A549 (cell line): ENCODE data around the gene C12orf75. TPM values are rescaled to one million over a fixed set of nuclear protein-coding genes. Genes with fewer than 3 reads are reported as not detected.
"Not testable (repeated sequence)": the region's sequence is repeated elsewhere in the genome, so short reads cannot be mapped to it uniquely, and the experiment has no call there.

Experiments
- ATAC-seq, 2 experiments: fragments of 200-7000 bp in 1 of 2; fragments of >200 bp in 1 of 2; cut with Nextera tagmentation in 1 of 2; cut with Tn5 transposase in 1 of 2; 3 replicates each; pipeline versions ENCODE4 v1.8.0 to v1.9.1; 2018 to 2020; ENCODE audit warnings: mild to moderate bottlenecking in 1 of 2, moderate library complexity in 1 of 2
- CTCF ChIA-PET: fragments of 300-600 bp; sonication (Branson Sonifier 250); formaldehyde crosslinking; extraction: SDS; loops from one replicate; lab custom pipeline; 2021; ENCODE audit warnings: antibody characterized with exemption, inconsistent platforms; lab: Yijun Ruan, JAX
- POLR2A ChIA-PET: fragments of 350-600 bp; formaldehyde crosslinking; extraction: SDS; loops from one replicate; lab custom pipeline; 2021; ENCODE audit warnings: antibody characterized with exemption, inconsistent platforms; lab: Yijun Ruan, JAX
- DNase-seq, 2 experiments: peaks; one replicate each; pipeline versions ENCODE4 v3.0.0 to v3.0.0-alpha.2; 2011 to 2016; ENCODE audit warnings: low read depth in 1 of 2, low spot score in 1 of 2
- FAIRE-seq: peaks from 2 replicates; lab custom pipeline; 2011; peaks lifted over from hg19 to GRCh38; lab: Jason Lieb, UNC
- H3K27ac ChIP-seq, 2 experiments: fragments of >200 bp; sonication (Bioruptor Twin); formaldehyde crosslinking; 3 replicates each; pipeline ENCODE4 v1.5.1; 2016 to 2017
- H3K4me1 ChIP-seq: fragments of >200 bp; sonication (Bioruptor Twin); formaldehyde crosslinking; 3 replicates; pipeline ENCODE4 v1.6.1; 2016
- H3K4me2 ChIP-seq: fragments of >200 bp; sonication (Bioruptor Twin); formaldehyde crosslinking; 3 replicates; pipeline ENCODE4 v1.6.1; 2016
- H3K4me3 ChIP-seq: fragments of >200 bp; sonication (Bioruptor Twin); formaldehyde crosslinking; 3 replicates; pipeline ENCODE4 v1.5.1; 2016
- H3K9me3 ChIP-seq: fragments of >200 bp; sonication (Bioruptor Twin); formaldehyde crosslinking; 3 replicates; pipeline ENCODE4 v1.6.1; 2016
- BHLHE40 ChIP-seq: IDR thresholded peaks from 2 replicates; pipeline ENCODE4 v1.6.1; 2012; ENCODE audit warnings: low read depth, low read length, inconsistent platforms
- CEBPB ChIP-seq, 2 experiments: fragments of >200 bp in 1 of 2; sonication (Bioruptor Twin) in 1 of 2; formaldehyde crosslinking in 1 of 2; IDR thresholded peaks; 2 replicates each; pipeline ENCODE4 v1.6.1; 2012 to 2016
- FOSL2 ChIP-seq, 2 experiments: fragments of 450-650 bp in 1 of 2; fragments of >200 bp in 1 of 2; sonication (Bioruptor Twin) in 1 of 2; formaldehyde crosslinking; IDR thresholded peaks; 2 replicates each; pipeline versions ENCODE4 v1.5.0 to v1.6.1; 2016 to 2020; ENCODE audit warnings: mild to moderate bottlenecking in 1 of 2, moderate library complexity in 1 of 2
- ZNF302 ChIP-seq: fragments of 250-450 bp; sonication (Bioruptor Pico); IDR thresholded peaks from 2 replicates; pipeline ENCODE4 v1.9.0; 2021; ENCODE audit warnings: inconsistent platforms, mild to moderate bottlenecking, moderate library complexity
- WGBS: methylation state at CpG from one replicate; pipeline ENCODE4 v1.1.6; 2017; ENCODE audit errors: missing lambda C conversion rate; 5-methylcytosine and 5-hydroxymethylcytosine counted together
- polyA plus RNA-seq, 4 experiments: library from polyadenylated mRNA; depleted of rRNA in 3 of 4; stranded (reverse); fragments of >200 nt; fragmentation: RNase III in 1 of 4; extraction: RNeasy Plus Mini Kit Qiagen cat#74134 plus additional on column Dnase treatment in 1 of 4; gene quantifications; 2 replicates in 3 of 4; 3 replicates in 1 of 4; pipeline ENCODE4 v1.2.3, GENCODE V29; 2011 to 2017

The C12orf75 gene
- polyA plus RNA-seq, 2 of the 4 experiments (the other 2 are of a cell fraction) = 210 to 298 TPM

DNA sequence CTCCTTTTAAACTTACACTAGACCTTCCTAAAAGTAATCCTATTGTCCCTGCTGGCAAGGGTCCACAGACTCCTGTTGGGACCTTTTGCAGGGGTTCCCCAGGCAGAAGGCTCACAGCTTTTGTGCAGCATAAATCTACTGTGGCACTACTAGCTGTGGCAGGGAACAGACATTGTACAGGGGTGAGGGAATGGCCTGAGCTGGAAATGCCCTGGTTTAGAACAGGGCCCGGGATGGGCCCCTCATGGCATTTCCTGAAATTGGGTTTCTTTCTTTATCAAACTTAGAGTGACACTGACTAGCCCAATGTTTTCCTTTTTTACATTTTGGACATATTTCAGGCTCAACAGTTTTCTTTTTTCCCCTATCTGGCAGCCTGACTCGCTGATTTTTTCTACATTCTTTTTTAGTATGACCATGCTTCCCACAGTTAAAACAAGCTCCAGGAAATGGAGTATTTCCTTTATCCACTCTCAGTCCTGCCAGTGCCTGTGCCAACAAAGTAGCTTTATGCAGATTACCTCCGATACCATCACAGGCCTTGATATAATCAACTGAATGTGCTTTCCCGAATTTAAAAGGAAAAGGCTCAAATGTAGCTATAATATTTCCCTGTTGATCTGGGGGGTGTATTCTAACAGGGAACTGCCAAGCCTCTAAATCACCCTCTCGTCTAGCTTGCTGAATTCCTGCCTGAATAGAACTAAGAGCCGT is 22.7 kb upstream of the C12orf75 start:
- peaks cover 32% of the 10 kb centered on the region for H3K4me1 ChIP-seq
- CTCF ChIA-PET, H3K27ac ChIP-seq, FAIRE-seq, H3K4me2 ChIP-seq, DNase-seq, H3K4me3 ChIP-seq, ATAC-seq, H3K9me3 ChIP-seq: not testable (repeated sequence)
- POLR2A ChIA-PET = interaction anchor here (0.5 kb wide), 1 partner anchor 920 kb away, joined by 4 read pairs; no protein-coding TSS in a partner anchor
- 74% methylated on average over 6 of the region's 6 CpGs for WGBS

GRCh38 chr12:105308839-105309238 is 21.7 kb upstream of the C12orf75 start:
- H3K4me3 ChIP-seq, POLR2A ChIA-PET, H3K4me2 ChIP-seq, FAIRE-seq, DNase-seq, H3K9me3 ChIP-seq, H3K27ac ChIP-seq, CTCF ChIA-PET, ATAC-seq: not testable (repeated sequence)
- H3K4me1 ChIP-seq = peaks cover 32% of the 10 kb centered on the region
- WGBS = 94% methylated on average over 4 of the region's 4 CpGs

DNA sequence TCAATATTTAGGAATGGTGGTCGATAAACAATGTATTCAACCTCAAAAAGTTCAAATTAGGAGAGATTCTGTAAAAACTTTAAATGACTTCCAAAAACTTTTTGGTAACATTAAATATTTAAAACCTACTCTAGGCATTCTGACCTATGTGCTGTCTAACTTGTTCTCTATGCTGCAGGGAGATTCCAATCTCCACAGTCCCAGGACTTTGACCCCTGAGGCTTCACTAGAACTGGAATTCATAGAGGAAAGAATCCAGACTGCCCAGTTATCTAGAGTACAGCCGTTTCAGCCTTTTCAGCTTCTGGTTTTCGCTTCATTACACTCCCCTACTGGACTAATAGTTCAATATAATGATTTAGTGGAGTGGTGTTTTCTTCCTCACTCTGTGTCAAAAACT is 21.1 kb upstream of the C12orf75 start:
- Histone ChIP-seq H3K4me1 (peaks cover 32% of the 10 kb centered on the region), H3K4me2 (peak overlapping the region; percentile 6; the same call in 1 of the 3 replicates), H3K27ac (peak overlapping the region; percentile 2 to 61; a peak in 4 of 6 replicates)
- FAIRE-seq, ATAC-seq, H3K9me3 ChIP-seq, CTCF ChIA-PET, POLR2A ChIA-PET, DNase-seq, H3K4me3 ChIP-seq: not testable (repeated sequence)
- WGBS = 10% methylated on average over 3 of the region's 3 CpGs

- Histone ChIP-seq H3K4me1 (peaks cover 39% of the 10 kb centered on the region), H3K27ac (peak overlapping the region in 1 of 2 experiments; percentile 62; a peak in 1 of 6 replicates), H3K4me2 (0 out of 3 replicates have a peak overlapping the region, but pooled peaks have one; percentile 11)
- CTCF ChIA-PET = interaction anchor here (1.2 kb wide), 1 partner anchor 75 kb away, joined by 5 read pairs; the partner anchor contains the start of gene APPL2
- ATAC-seq, H3K9me3 ChIP-seq, FAIRE-seq, POLR2A ChIA-PET, H3K4me3 ChIP-seq, DNase-seq: not testable (repeated sequence)
- WGBS = 85% methylated on average over 2 of the region's 2 CpGs
These were observed 19.9 kb upstream of the C12orf75 start for GRCh38 chr12:105310476-105311085.

DNA sequence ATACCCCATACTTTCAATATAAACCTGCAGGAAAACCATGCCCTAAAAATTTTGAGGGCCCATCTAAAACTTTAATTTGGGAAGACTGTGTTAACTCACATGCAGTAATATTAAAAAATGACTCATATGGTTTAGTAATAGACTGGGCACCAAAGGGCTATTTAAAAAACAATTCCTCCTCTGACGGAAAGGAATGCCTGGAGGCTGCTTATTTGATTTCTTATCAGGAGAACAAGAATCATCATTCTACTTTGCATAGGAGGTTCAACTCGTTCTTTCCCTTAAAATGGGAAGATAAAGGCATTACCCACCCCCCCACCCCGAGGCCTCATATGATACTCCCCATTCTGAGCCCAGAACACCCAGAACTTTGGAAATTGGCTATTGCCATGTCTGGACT is 18.6 kb upstream of the C12orf75 start:
- CTCF ChIA-PET; H3K9me3 ChIP-seq; H3K4me3 ChIP-seq; DNase-seq; ATAC-seq; FAIRE-seq; POLR2A ChIA-PET; TF ChIP-seq FOSL2 (IDR thresholded peaks at IDR 0.05): not testable (repeated sequence)
- Histone ChIP-seq H3K4me1 (peaks cover 53% of the 10 kb centered on the region), H3K27ac (peak overlapping the region; percentile 2 to 62; a peak in 4 of 6 replicates), H3K4me2 (peak overlapping the region; percentile 8; the same call in 1 of the 3 replicates)
- WGBS = 28% methylated on average over 3 of the region's 3 CpGs
- 0 out of 2 replicates have a peak, but pooled peaks have one; percentile 6 for TF ChIP-seq FOSL2 (CRISPR knock-in tag; IDR thresholded peaks at IDR 0.05)

DNA sequence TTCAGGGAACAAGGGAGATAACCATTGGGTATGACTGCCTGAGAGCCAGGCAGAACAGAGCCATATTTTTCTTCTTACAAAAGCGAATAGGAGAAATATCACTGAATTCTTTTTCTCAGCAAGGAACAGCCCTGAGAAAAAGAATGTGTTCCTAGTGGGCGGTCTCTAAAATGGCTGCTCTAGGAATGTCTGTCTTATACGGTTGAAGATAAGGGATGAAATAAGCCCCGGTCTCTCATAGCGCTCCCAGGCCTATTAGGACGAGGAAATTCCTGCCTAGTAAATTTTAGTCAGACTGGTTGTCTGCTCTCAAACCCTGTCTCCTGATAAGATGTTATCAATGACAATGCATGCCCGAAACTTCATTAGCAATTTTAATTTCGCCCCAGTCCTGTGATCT is 16.7 kb upstream of the C12orf75 start:
- CTCF ChIA-PET = interaction anchor here (1.6 kb wide), 1 partner anchor 30 kb away, joined by 3 read pairs; no protein-coding TSS in a partner anchor
- H3K4me2 ChIP-seq, DNase-seq, POLR2A ChIA-PET, ATAC-seq, H3K27ac ChIP-seq, H3K9me3 ChIP-seq, FAIRE-seq, H3K4me3 ChIP-seq: not testable (repeated sequence)
- peaks cover 71% of the 10 kb centered on the region for H3K4me1 ChIP-seq
- 93% methylated on average over 8 of the region's 8 CpGs for WGBS

DNA sequence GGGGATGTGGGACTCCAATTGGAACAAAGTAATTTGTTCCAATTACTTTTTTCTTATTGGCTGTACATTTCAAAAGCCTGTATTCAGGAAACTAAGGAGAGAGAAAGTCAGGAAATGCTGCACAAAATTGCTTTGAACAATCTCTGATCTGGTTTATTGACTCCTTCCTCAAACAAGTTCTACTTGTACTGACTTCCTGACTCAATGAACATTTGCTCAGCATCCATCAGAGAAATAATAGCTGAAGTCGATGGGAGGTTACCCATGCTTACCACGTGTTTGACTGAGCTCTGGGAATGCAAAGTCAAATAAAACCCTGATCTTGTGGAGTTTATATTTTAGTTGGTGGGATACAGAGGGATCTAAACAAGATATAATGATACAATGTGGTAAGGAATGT is 15.4 kb upstream of the C12orf75 start:
- no peak for FAIRE-seq
- POLR2A ChIA-PET = no interaction called here

More for the DNA sequence above, 15.4 kb upstream of the C12orf75 start:
- TF ChIP-seq BHLHE40 (no peak), CEBPB (IDR thresholded peaks at IDR 0.05) (no peak), ZNF302 (CRISPR knock-in tag) (no peak)
- Histone ChIP-seq H3K9me3 (no peaks in the 10 kb centered on the region), H3K27ac (peak overlapping the region; percentile 85 to 88; a peak in 4 of 6 replicates), H3K4me1 (peaks cover 73% of the 10 kb centered on the region), H3K4me2 (no peak overlapping the region), H3K4me3 (no peak overlapping the region)
- ATAC-seq = no peak
- CTCF ChIA-PET = interaction anchor here (0.8 to 1.6 kb wide), 4 partner anchors 31 to 80 kb away, joined by 3 read pairs; partner anchors contain the start of gene APPL2
- DNase-seq = no peak
- WGBS = 60% methylated on average over 2 of the region's 2 CpGs
